GM19099 (cell line): ENCODE data around the gene TOB1.

Experiments
- POLR2A ChIP-seq: IDR thresholded peaks from 3 replicates; pipeline ENCODE4 v1.6.1; 2011; ENCODE audit warnings: low read depth; ENCODE audit not compliant: insufficient read length; ENCODE audit errors: extremely low read depth

Gene TOB1

GRCh38 chr17:50884439-50885311 lies 18.5 kb upstream of the TOB1 start:
- no peak for TF ChIP-seq POLR2A

DNA sequence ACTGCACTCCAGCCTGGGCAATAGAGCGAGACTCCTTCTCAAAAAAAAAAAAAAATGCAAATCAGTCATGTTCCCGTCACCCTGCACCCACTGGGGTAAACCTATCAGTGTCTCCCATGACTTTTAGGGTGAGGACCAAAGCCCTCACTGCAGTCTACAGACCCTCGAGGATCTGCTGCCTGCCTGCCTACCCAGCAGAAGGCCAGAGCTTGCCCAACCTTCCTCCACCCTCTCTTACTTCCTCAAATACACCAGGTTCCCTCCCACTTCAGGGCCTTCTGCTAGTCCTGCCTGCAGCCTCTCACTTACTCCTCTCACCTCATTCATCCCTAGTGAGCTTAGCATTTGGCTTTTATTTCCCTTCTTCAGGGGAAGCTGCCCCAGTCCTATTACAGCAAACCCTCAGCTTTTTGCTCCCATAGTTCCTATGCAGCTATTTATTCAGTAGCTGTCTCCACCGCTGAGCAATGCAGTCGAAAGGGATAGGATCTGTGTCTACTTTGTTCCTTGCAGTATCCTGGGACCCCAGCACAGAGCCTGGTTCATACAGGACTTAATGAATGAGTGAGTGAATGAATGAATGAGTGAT lies 17.8 kb upstream of the TOB1 start:
- TF ChIP-seq POLR2A: no peak

GRCh38 chr17:50882851-50883250 lies 16.7 kb upstream of the TOB1 start:
- no peak for TF ChIP-seq POLR2A

- no peak for TF ChIP-seq POLR2A
These were observed 15.0 kb upstream of the TOB1 start for GRCh38 chr17:50881182-50881581.

DNA sequence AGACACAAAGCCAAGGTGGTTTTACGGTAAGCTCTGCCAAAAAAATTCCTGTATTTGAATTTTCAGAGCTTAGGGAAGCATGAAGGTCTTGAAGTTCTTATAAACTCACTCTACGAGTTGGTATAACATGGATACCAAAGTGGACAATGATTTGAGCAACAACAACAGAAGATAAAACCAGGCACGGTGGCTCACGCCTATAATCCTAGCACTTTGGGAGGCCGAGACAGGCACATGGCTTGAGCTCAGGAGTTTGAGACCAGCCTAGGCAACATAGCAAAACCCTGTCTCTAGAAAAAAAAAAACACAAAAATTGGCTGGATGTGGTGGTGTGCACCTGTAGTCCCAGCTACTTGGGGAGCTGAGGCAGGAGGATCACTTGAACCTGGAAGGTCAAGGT lies 12.9 kb upstream of the TOB1 start:
- no peak for TF ChIP-seq POLR2A

DNA sequence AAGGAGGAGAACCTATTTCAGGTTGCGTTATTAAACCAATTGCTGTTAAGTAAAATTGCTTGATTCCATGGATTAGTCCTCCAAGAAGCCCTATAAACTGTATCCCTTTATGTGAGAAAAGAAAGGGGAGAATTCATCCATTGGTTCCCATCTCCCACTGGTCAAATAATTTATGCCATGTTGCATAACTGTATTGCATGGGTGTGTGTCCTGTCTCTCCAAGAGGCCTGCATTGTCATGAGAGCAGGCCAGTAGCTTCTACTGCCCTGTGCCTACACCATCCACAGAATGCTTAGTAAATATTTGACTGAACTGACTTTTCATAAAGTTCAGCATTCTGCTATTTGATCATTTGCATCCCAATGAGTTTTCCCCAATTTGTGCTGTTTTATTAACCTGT lies 11.7 kb upstream of the TOB1 start:
- TF ChIP-seq POLR2A: no peak

DNA sequence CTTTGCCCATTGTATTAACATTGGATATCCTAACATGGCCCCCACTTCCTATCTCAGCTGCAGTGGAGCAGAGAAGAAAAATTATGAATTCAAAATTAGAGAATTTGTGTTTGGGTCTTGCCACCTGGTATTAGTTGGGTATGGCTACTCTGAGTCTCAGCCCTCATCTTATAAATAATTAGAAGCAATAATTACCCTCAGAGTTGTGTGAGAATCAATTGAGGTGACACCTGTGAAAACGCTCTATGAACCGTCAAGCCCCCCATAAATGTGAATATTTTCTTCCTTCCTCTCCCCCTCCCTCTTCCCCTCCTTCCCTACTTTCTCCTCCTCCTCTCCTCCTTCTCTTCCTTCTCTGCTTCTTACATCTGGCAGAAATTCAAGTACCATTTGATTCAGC lies 8.9 kb upstream of the TOB1 start:
- no peak for TF ChIP-seq POLR2A

DNA sequence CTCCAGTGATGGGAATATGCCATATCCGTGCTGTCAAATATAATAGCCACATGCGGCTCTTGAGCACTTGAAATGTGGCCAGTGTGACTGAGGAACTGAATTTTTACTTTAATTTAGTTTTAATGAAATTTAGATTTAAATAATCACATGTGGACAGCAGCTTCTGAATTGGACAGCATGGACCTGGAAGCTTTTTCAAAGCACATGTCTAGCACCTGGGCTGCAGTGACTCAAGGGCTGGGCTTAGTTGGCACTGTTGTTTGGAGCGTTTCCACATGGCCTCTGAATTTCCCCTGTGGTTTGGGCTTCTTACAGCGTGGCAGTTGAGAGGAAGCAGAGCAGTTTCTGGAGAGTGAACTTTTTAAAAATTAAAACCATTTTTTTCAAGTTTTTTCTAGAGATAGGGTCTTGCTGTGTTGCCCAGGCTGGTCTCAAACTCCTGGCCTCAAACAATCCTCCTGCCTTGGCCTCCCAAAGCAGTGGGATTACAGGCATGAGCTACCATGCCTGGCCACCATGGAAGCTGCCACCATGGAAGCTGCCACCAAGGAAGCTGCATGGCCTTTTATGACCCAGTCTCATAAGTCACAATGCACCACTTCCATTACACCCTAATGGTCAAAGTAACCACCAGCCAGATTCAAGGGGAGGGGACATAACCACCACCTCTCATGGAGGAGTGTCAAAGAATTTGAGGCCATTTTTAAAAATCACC lies 6.7 kb upstream of the TOB1 start:
- TF ChIP-seq POLR2A: no peak

- TF ChIP-seq POLR2A: no peak
These were observed 5.7 kb upstream of the TOB1 start for GRCh38 chr17:50871898-50872297.

GRCh38 chr17:50871364-50871763 lies 5.2 kb upstream of the TOB1 start:
- no peak for TF ChIP-seq POLR2A

- TF ChIP-seq POLR2A: no peak
These were observed 2.4 kb upstream of the TOB1 start for GRCh38 chr17:50868602-50869001.

DNA sequence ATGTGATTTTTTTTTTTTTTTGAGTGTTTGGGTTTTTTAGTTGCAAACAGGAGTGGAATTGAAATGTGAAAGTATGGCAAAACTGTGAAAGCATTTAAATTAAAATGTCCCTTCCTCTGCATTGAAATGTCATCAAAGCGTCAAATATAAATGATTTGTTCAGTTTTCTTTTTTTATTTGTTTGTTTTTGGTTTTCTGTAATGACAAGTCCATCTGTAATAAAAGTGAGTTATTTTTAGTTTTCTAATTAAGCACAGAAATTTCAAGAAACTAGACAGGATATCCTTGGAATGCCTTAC lies 1.9 kb upstream of the TOB1 start:
- TF ChIP-seq POLR2A: no peak

DNA sequence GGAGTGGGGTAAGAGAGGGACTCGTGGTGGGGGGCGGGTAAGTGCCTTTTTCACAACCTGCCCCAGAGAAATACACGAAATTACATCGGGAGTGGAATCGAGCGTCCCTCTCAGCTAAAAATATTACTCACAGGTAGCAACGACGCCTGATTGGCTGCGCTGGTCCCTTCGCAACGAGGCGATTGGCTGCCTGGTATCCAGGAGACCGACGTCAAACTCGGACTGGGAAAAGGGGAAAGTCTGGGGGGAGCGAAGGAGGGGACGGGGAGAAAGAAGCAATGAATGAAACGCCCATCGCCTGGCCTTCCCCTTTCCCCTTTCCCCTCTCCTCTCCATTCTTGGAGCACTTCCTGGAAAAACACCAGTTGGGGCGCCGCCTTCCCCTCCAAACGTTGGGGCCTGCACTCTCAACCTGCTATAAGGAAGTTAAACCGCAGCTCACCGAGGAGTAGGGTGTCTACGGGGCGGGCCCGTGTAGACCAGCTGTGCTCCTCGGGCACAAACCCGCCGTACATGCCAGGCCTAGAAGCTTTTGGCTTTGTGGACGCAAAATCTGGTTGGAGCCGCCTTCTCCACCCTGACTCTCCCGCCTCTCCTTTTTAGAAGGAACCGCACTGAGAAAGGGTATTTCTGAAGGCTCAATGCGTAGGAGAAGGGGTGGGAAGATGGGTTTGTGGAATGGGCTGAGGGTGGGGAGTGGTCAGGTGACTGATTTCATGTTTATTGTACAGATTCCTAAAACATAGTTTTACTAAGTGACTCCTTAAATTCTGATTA lies 1.4 kb upstream of the TOB1 start:
- peak; percentile 69 for TF ChIP-seq POLR2A

- TF ChIP-seq POLR2A: peak; percentile 42
These were observed 802 bp upstream of the TOB1 start for GRCh38 chr17:50866950-50867362.

GRCh38 chr17:50865868-50866260 lies 290 bp downstream of the TOB1 start:
- no peak for TF ChIP-seq POLR2A
